ENCODE results near the gene SREBF1. TPM values are rescaled to one million over a fixed set of nuclear protein-coding genes. Genes with fewer than 3 reads are reported as not detected.

The SREBF1 gene
- total RNA-seq, 1 experiment from 2014 or later: 230 TPM

- DNase-seq (ENCODE audit: low read depth, low spot score) (no peak), ATAC-seq (no peak)
- Histone ChIP-seq H3K9me3 (ENCODE audit: control insufficient read depth, insufficient read depth, low read depth, low read length) (no peaks in the 10 kb centered on the region), H3K4me1 (ENCODE audit: control insufficient read depth, insufficient read depth, low read length) (no peaks in the 10 kb centered on the region), H3K27ac (ENCODE audit: low read length) (no peak overlapping the region), H3K36me3 (ENCODE audit: control insufficient read depth, insufficient read depth, low read length) (no peaks in the 10 kb centered on the region), H3K4me3 (ENCODE audit: low read depth in 2 of 2, low read length in 2 of 2) (no peak overlapping the region), H3K27me3 (ENCODE audit: control insufficient read depth, insufficient read depth, low read length) (no peaks in the 10 kb centered on the region)
- no peak for TF ChIP-seq TCF7L2 (IDR thresholded peaks at IDR 0.05; ENCODE audit: low read depth, low read length)
- CTCF ChIA-PET: interaction anchor here (0.5 kb wide), 1 partner anchor 547 kb away, joined by 5 read pairs; no protein-coding TSS in a partner anchor
- intact Hi-C loops (cut with micrococcal nuclease; ENCODE audit: unreplicated experiment): no loop called here
- no TSS peak for BruUV-seq (replicated peaks)
- POLR2A ChIA-PET: no interaction called here
- in situ Hi-C loops (cut with HindIII; ENCODE audit: low pct_unique_long_range_greater_than_20kb, low sequenced_read_pairs): no loop called here
Measured at GRCh38 chr17:17800504-17801021, 36.2 kb downstream of the SREBF1 start.

- intact Hi-C loops (cut with micrococcal nuclease; ENCODE audit: unreplicated experiment) (no loop called here), in situ Hi-C loops (cut with HindIII; ENCODE audit: low pct_unique_long_range_greater_than_20kb, low sequenced_read_pairs) (no loop called here)
- TF ChIP-seq, protein P1, sequence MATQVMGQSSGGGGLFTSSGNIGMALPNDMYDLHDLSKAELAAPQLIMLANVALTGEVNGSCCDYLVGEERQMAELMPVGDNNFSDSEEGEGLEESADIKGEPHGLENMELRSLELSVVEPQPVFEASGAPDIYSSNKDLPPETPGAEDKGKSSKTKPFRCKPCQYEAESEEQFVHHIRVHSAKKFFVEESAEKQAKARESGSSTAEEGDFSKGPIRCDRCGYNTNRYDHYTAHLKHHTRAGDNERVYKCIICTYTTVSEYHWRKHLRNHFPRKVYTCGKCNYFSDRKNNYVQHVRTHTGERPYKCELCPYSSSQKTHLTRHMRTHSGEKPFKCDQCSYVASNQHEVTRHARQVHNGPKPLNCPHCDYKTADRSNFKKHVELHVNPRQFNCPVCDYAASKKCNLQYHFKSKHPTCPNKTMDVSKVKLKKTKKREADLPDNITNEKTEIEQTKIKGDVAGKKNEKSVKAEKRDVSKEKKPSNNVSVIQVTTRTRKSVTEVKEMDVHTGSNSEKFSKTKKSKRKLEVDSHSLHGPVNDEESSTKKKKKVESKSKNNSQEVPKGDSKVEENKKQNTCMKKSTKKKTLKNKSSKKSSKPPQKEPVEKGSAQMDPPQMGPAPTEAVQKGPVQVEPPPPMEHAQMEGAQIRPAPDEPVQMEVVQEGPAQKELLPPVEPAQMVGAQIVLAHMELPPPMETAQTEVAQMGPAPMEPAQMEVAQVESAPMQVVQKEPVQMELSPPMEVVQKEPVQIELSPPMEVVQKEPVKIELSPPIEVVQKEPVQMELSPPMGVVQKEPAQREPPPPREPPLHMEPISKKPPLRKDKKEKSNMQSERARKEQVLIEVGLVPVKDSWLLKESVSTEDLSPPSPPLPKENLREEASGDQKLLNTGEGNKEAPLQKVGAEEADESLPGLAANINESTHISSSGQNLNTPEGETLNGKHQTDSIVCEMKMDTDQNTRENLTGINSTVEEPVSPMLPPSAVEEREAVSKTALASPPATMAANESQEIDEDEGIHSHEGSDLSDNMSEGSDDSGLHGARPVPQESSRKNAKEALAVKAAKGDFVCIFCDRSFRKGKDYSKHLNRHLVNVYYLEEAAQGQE (IDR thresholded peaks at IDR 0.05; ENCODE audit: insufficient read depth in 1 of 2, low read depth in 2 of 2, low read length in 1 of 2): no peak
- TF ChIP-seq POLR2AphosphoS5 (IDR thresholded peaks at IDR 0.05; ENCODE audit: low read depth, low read length) (no peak), SIN3A (IDR thresholded peaks at IDR 0.05; ENCODE audit: borderline replicate concordance, insufficient read depth, low read depth, low read length) (no peak), TCF7L2 (IDR thresholded peaks at IDR 0.05; ENCODE audit: low read depth, low read length) (no peak)
- TF ChIP-seq, protein P2, sequence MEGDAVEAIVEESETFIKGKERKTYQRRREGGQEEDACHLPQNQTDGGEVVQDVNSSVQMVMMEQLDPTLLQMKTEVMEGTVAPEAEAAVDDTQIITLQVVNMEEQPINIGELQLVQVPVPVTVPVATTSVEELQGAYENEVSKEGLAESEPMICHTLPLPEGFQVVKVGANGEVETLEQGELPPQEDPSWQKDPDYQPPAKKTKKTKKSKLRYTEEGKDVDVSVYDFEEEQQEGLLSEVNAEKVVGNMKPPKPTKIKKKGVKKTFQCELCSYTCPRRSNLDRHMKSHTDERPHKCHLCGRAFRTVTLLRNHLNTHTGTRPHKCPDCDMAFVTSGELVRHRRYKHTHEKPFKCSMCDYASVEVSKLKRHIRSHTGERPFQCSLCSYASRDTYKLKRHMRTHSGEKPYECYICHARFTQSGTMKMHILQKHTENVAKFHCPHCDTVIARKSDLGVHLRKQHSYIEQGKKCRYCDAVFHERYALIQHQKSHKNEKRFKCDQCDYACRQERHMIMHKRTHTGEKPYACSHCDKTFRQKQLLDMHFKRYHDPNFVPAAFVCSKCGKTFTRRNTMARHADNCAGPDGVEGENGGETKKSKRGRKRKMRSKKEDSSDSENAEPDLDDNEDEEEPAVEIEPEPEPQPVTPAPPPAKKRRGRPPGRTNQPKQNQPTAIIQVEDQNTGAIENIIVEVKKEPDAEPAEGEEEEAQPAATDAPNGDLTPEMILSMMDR (IDR thresholded peaks at IDR 0.05): no peak
- ChIA-PET CTCF (no interaction called here), POLR2A (no interaction called here)
- Histone ChIP-seq H3K27ac (ENCODE audit: low read length) (no peak overlapping the region), H3K9me3 (ENCODE audit: control insufficient read depth, insufficient read depth, low read depth, low read length) (no peaks in the 10 kb centered on the region), H3K27me3 (ENCODE audit: control insufficient read depth, insufficient read depth, low read length) (no peaks in the 10 kb centered on the region), H3K4me1 (ENCODE audit: control insufficient read depth, insufficient read depth, low read length) (no peaks in the 10 kb centered on the region), H3K4me3 (ENCODE audit: low read depth in 2 of 2, low read length in 2 of 2) (no peak overlapping the region), H3K36me3 (ENCODE audit: control insufficient read depth, insufficient read depth, low read length) (no peaks in the 10 kb centered on the region)
- no peak for ATAC-seq
- no peak for DNase-seq (ENCODE audit: low read depth, low spot score)
- no TSS peak for BruUV-seq (replicated peaks)
Measured at GRCh38 chr17:17798573-17799255, 38.1 kb downstream of the SREBF1 start.

DNA sequence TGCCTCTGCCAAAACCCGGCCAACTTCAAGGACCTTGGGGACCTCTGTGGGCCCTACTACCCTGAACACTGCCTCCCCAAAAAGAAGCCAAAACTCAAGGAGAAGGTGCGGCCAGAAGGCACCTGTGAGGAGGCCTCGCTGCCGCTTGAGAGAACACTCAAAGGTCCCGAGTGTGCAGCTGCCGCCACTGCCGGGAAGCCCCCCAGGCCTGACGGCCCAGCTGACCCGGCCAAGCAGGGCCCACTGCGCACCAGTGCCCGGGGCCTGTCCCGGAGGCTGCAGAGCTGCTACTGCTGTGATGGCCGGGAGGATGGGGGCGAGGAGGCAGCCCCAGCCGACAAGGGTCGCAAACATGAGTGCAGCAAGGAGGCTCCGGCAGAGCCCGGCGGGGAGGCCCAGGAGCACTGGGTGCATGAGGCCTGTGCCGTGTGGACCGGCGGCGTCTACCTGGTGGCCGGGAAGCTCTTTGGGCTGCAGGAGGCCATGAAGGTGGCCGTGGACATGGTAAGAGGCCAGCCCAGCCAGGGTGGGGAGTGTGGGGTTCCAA is 38.7 kb downstream of the SREBF1 start:
- ChIA-PET CTCF (no interaction called here), POLR2A (no interaction called here)
- H3K36me3 ChIP-seq (ENCODE audit: control insufficient read depth, insufficient read depth, low read length): no peaks in the 10 kb centered on the region
- intact Hi-C loops (cut with micrococcal nuclease; ENCODE audit: unreplicated experiment): no loop called here
- in situ Hi-C loops (cut with HindIII; ENCODE audit: low pct_unique_long_range_greater_than_20kb, low sequenced_read_pairs): no loop called here
- ATAC-seq (no peak), DNase-seq (ENCODE audit: low read depth, low spot score) (no peak)
- no peaks in the 10 kb centered on the region for H3K4me1 ChIP-seq (ENCODE audit: control insufficient read depth, insufficient read depth, low read length)
- H3K27ac ChIP-seq (ENCODE audit: low read length): no peak overlapping the region
- BruUV-seq (replicated peaks): no TSS peak
- H3K27me3 ChIP-seq (ENCODE audit: control insufficient read depth, insufficient read depth, low read length): no peaks in the 10 kb centered on the region
- no peaks in the 10 kb centered on the region for H3K9me3 ChIP-seq (ENCODE audit: control insufficient read depth, insufficient read depth, low read depth, low read length)
- no peak overlapping the region for H3K4me3 ChIP-seq (ENCODE audit: low read depth in 2 of 2, low read length in 2 of 2)
- TF ChIP-seq SIN3A (IDR thresholded peaks at IDR 0.05; ENCODE audit: borderline replicate concordance, insufficient read depth, low read depth, low read length): no peak
- TF ChIP-seq, protein P1 (IDR thresholded peaks at IDR 0.05; ENCODE audit: insufficient read depth in 1 of 2, low read depth in 2 of 2, low read length in 1 of 2): no peak
- TF ChIP-seq POLR2AphosphoS5 (IDR thresholded peaks at IDR 0.05; ENCODE audit: low read depth, low read length): no peak
- TF ChIP-seq TCF7L2 (IDR thresholded peaks at IDR 0.05; ENCODE audit: low read depth, low read length): no peak
- TF ChIP-seq, protein P2 (IDR thresholded peaks at IDR 0.05): no peak
